SK-N-SH treated with all-trans-retinoic acid at 6 μM for 48 hours (cell line): ENCODE measurements around the gene USP22.

Experiments used
- ATAC-seq: fragments of 200-7000 bp; cut with Tn5 transposase; 3 replicates; pipeline ENCODE4 v1.9.1; 2020; ENCODE audit warnings: mild to moderate bottlenecking, moderate library complexity
- ARNTL ChIP-seq: fragments of 450-650 bp; formaldehyde crosslinking; IDR thresholded peaks from 2 replicates; pipeline ENCODE4 v1.5.0; 2020; ENCODE audit warnings: low read depth, mild to moderate bottlenecking, moderate library complexity, borderline replicate concordance
- BACH2 ChIP-seq: fragments of 250-450 bp; sonication (Bioruptor Pico); IDR thresholded peaks from 2 replicates; pipeline ENCODE4 v1.9.0; 2021; ENCODE audit warnings: mild to moderate bottlenecking, borderline replicate concordance
- CREB5 ChIP-seq: fragments of 250-450 bp; sonication (Bioruptor Pico); IDR thresholded peaks from 2 replicates; pipeline ENCODE4 v1.5.1; 2020; ENCODE audit warnings: low read depth, mild to moderate bottlenecking, moderate library complexity
- CSDC2 ChIP-seq: fragments of 250-450 bp; sonication (Bioruptor Pico); IDR thresholded peaks from 2 replicates; pipeline ENCODE4 v1.5.0; 2020; ENCODE audit warnings: mild to moderate bottlenecking, moderate library complexity
- CSRNP3 ChIP-seq: fragments of 250-450 bp; sonication (Bioruptor Pico); IDR thresholded peaks from 2 replicates; pipeline ENCODE4 v1.5.1; 2021; ENCODE audit warnings: mild to moderate bottlenecking, moderate library complexity
- ESRRG ChIP-seq: fragments of 250-450 bp; sonication (Bioruptor Pico); IDR thresholded peaks from 2 replicates; pipeline ENCODE4 v1.6.1; 2021; ENCODE audit warnings: mild to moderate bottlenecking
- GLIS3 ChIP-seq: fragments of 250-450 bp; sonication (Bioruptor Pico); IDR thresholded peaks from 2 replicates; pipeline ENCODE4 v1.5.0; 2020; ENCODE audit warnings: mild to moderate bottlenecking, moderate library complexity
- ISL1 ChIP-seq: fragments of 250-450 bp; sonication (Bioruptor Pico); IDR thresholded peaks from 2 replicates; pipeline ENCODE4 v2.1.2; 2022; ENCODE audit warnings: mild to moderate bottlenecking, moderate library complexity
- OSR1 ChIP-seq: fragments of 250-450 bp; sonication (Bioruptor Pico); IDR thresholded peaks from 2 replicates; pipeline ENCODE4 v1.8.0; 2022; ENCODE audit warnings: moderate library complexity, mild to moderate bottlenecking, inconsistent platforms
- SNAI2 ChIP-seq: fragments of 250-450 bp; sonication (Bioruptor Pico); IDR thresholded peaks from 2 replicates; pipeline ENCODE4 v1.5.0; 2020; ENCODE audit warnings: mild to moderate bottlenecking, moderate library complexity
- TOX ChIP-seq: fragments of 250-450 bp; sonication (Bioruptor Pico); IDR thresholded peaks from 2 replicates; pipeline ENCODE4 v1.8.0; 2021; ENCODE audit warnings: mild to moderate bottlenecking, moderate library complexity, borderline replicate concordance
- ZFP3 ChIP-seq: fragments of 250-450 bp; sonication (Bioruptor Pico); IDR thresholded peaks from 2 replicates; pipeline ENCODE4 v1.5.0; 2020; ENCODE audit warnings: mild to moderate bottlenecking, moderate library complexity
- ZFP30 ChIP-seq: fragments of 450-650 bp; formaldehyde crosslinking; IDR thresholded peaks from 2 replicates; pipeline ENCODE4 v1.5.0; 2022; ENCODE audit warnings: mild to moderate bottlenecking, moderate library complexity
- ZNF565 ChIP-seq: fragments of 450-650 bp; formaldehyde crosslinking; conservative IDR thresholded peaks from 2 replicates; pipeline ENCODE4 v1.5.0; 2020; ENCODE audit warnings: low read depth, mild to moderate bottlenecking, moderate library complexity
- ZNF8 ChIP-seq: fragments of 450-650 bp; formaldehyde crosslinking; IDR thresholded peaks from 2 replicates; pipeline ENCODE4 v1.5.0; 2020; ENCODE audit warnings: mild to moderate bottlenecking, moderate library complexity
- TF ChIP-seq, protein P1 (sequence below): fragments of 250-450 bp; sonication (Bioruptor Pico); IDR thresholded peaks from 2 replicates; pipeline ENCODE4 v1.5.0; 2020; ENCODE audit warnings: mild to moderate bottlenecking, moderate library complexity

Gene USP22

DNA sequence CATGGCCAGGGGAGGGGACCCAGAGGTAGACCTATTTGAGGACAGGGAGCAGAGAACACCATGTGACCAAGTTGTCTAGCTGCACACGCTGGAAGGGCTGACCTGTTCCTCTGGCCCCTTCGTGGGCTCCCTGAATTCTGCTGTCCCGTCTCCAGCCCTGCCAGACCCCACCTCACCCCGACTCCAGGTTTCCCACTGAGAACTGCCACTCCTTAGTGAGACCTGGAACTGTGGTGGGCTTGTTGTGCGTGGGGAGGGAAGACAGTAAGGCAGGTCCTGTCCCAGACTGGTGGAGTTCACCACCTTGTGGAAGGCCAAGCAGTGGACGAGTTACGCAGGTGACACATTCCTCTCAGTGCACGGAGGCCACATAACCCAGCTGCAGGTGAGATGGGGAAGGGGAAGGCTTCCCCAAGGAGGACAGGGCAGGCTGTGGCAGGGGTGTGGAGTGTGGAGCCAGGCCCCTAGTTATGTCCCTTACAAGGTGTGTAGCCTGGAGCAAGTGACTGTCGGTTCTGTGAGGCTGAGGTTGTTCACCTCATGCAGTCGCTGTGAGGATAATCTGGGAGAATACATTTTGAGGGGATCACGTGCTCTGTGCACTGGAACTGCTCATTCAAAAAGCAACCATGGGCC is 54.7 kb downstream of the USP22 start:
- no peak for ATAC-seq
- TF ChIP-seq BACH2 (no peak), ZFP30 (CRISPR knock-in tag) (no peak), OSR1 (CRISPR knock-in tag) (no peak), ZFP3 (CRISPR knock-in tag) (no peak), CSRNP3 (no peak), ESRRG (CRISPR knock-in tag) (no peak), CSDC2 (CRISPR knock-in tag) (no peak), SNAI2 (CRISPR knock-in tag) (no peak), GLIS3 (CRISPR knock-in tag) (no peak), ZNF565 (CRISPR knock-in tag) (no peak), TOX (CRISPR knock-in tag) (no peak), ISL1 (no peak), ZNF8 (no peak), ARNTL (CRISPR knock-in tag) (no peak)
- TF ChIP-seq, protein P1, sequence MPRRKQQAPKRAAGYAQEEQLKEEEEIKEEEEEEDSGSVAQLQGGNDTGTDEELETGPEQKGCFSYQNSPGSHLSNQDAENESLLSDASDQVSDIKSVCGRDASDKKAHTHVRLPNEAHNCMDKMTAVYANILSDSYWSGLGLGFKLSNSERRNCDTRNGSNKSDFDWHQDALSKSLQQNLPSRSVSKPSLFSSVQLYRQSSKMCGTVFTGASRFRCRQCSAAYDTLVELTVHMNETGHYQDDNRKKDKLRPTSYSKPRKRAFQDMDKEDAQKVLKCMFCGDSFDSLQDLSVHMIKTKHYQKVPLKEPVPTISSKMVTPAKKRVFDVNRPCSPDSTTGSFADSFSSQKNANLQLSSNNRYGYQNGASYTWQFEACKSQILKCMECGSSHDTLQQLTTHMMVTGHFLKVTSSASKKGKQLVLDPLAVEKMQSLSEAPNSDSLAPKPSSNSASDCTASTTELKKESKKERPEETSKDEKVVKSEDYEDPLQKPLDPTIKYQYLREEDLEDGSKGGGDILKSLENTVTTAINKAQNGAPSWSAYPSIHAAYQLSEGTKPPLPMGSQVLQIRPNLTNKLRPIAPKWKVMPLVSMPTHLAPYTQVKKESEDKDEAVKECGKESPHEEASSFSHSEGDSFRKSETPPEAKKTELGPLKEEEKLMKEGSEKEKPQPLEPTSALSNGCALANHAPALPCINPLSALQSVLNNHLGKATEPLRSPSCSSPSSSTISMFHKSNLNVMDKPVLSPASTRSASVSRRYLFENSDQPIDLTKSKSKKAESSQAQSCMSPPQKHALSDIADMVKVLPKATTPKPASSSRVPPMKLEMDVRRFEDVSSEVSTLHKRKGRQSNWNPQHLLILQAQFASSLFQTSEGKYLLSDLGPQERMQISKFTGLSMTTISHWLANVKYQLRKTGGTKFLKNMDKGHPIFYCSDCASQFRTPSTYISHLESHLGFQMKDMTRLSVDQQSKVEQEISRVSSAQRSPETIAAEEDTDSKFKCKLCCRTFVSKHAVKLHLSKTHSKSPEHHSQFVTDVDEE (CRISPR knock-in tag): no peak

- ATAC-seq: no peak
- TF ChIP-seq ZNF565 (CRISPR knock-in tag) (no peak), ESRRG (CRISPR knock-in tag) (no peak), GLIS3 (CRISPR knock-in tag) (no peak), SNAI2 (CRISPR knock-in tag) (no peak)
Observed at GRCh38 chr17:20987511-20987910, 55.3 kb downstream of the USP22 start.

- no peak for ATAC-seq
- peak; percentile 51; the same call in 1 of the 2 replicates for TF ChIP-seq ZNF8
- no peak for TF ChIP-seq CREB5 (CRISPR knock-in tag)
Observed at GRCh38 chr17:20986767-20987510, 55.9 kb downstream of the USP22 start.

DNA sequence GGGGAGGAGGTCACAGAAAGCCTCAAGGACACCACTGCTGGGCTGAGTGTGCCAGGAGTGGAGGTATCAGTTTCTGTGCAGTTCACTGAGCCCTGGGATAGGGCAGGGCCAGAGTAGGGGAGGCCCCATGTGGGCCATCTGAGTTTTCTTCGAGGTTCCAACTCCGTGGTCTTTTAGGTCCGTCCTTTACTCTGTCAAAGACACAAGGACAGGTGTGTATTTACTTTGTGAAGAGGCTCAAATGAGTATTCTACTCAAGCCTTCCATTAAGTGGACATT is 59.5 kb downstream of the USP22 start:
- ATAC-seq: no peak; the same call in 2 of the 3 replicates

More for the DNA sequence above, 59.5 kb downstream of the USP22 start:
- TF ChIP-seq ZNF565 (CRISPR knock-in tag) (no peak), ZFP30 (CRISPR knock-in tag) (no peak), CSDC2 (CRISPR knock-in tag) (no peak), ZNF8 (no peak)
- TF ChIP-seq, protein P1 (CRISPR knock-in tag): no peak
